NB4 (cell line): ENCODE data around the gene PGAP1.

Source experiments
- CTCF ChIP-seq: IDR thresholded peaks from one replicate; pipeline ENCODE4 v1.5.1; 2012; ENCODE audit warnings: low read depth, low read length
- MAX ChIP-seq: IDR thresholded peaks from 2 replicates; pipeline ENCODE4 v1.6.1; 2011; ENCODE audit warnings: low read depth, low read length
- MYC ChIP-seq: IDR thresholded peaks from 2 replicates; pipeline ENCODE4 v1.6.1; 2011; ENCODE audit warnings: low read depth, low read length
- POLR2A ChIP-seq: IDR thresholded peaks from 2 replicates; pipeline ENCODE4 v1.6.1; 2011; ENCODE audit warnings: mild to moderate bottlenecking; ENCODE audit not compliant: insufficient read length; ENCODE audit errors: extremely low read depth

DNA sequence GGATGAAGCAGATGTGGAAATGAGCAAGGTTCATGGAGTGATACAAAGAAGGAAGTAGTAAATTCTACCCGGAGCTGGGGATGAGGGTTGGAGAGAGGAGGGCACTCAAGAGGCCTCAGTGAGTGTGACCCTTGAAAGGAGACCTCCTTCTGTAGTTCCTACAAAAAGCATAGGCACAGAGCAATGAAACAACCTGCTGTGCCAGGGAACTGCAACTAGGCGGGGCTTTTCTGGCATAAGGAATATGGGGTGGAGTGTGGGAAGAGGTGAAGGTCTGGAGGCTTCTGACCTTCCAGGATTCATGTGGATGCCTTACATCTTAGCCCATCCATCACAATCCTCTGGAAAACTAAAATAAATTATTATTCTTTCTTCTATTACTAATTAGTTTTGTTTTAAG lies 25.5 kb upstream of the PGAP1 start:
- no peak for TF ChIP-seq POLR2A
- TF ChIP-seq CTCF: no peak
- no peak for TF ChIP-seq MAX
- TF ChIP-seq MYC: no peak
